Prostate gland (tissue), 2 donors: Measurements from ENCODE around the gene ZNF185.

Experiments
- POLR2AphosphoS5 ChIP-seq: sonication (generic); formaldehyde crosslinking; IDR thresholded peaks from one replicate; pipeline ENCODE4 v1.6.1; 2017; ENCODE audit warnings: antibody characterized with exemption
- TF ChIP-seq, protein P1 (sequence below), 4 experiments: fragments of 200-600 bp in 2 of 4; fragments of 450-650 bp in 2 of 4; sonication (generic) in 2 of 4; IDR thresholded peaks; 1 replicate in 3 of 4; 2 replicates in 1 of 4; pipeline ENCODE4 v1.5.1; 2016 to 2019; ENCODE audit warnings: antibody characterized with exemption in 4 of 4, mild to moderate bottlenecking in 2 of 4, moderate library complexity in 2 of 4

DNA sequence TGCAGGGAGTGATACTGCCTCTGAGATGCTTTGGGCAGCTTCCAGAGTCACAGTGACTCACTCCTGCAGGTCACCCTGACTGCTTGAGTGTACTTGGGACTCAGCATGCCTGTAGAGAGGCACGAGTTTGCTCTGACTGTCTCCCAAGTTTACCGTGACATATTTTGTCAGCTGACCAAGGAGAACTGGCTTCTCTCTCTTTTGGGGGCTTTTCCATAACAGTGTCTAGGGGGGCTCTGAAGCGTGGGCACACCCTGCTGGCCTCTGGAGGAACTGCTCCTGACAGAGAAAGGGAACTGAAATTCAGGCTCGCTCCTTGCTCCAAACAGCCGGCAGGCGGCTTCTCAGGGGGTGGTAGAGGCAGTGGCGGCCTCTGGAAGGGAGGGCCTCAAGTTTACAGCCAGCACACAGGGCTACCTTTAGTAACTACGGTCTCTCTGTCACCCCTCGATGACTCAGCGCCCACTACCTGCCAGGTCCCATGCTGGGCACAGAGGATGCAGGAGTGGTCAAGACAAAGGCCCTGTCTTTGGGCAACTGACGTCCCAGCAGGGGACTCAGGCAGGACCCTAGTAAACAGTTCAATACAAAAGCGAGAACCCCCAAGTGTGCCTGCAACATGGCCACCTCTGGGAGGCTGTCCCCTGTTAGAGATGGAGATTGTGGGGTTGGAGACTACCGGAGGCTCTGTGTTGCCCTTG lies 17.8 kb downstream of the ZNF185 start:
- TF ChIP-seq, protein P1, sequence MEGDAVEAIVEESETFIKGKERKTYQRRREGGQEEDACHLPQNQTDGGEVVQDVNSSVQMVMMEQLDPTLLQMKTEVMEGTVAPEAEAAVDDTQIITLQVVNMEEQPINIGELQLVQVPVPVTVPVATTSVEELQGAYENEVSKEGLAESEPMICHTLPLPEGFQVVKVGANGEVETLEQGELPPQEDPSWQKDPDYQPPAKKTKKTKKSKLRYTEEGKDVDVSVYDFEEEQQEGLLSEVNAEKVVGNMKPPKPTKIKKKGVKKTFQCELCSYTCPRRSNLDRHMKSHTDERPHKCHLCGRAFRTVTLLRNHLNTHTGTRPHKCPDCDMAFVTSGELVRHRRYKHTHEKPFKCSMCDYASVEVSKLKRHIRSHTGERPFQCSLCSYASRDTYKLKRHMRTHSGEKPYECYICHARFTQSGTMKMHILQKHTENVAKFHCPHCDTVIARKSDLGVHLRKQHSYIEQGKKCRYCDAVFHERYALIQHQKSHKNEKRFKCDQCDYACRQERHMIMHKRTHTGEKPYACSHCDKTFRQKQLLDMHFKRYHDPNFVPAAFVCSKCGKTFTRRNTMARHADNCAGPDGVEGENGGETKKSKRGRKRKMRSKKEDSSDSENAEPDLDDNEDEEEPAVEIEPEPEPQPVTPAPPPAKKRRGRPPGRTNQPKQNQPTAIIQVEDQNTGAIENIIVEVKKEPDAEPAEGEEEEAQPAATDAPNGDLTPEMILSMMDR (IDR thresholded peaks at IDR 0.05) = peak in 2 of 4 experiments; percentile 35 to 42
- TF ChIP-seq POLR2AphosphoS5 = peak; percentile 22
